Loucy (cell line): ENCODE measurements around the gene KRTAP24-1.

Source experiments
- H2AFZ ChIP-seq: fragments of 200-600 bp; sonication (generic); 2 replicates; pipeline ENCODE4 v1.6.0; 2016; ENCODE audit warnings: antibody characterized with exemption, mild to moderate bottlenecking, low read length, moderate library complexity
- H3F3A ChIP-seq: fragments of 200-600 bp; 2 replicates; pipeline ENCODE4 v1.6.0; 2016; ENCODE audit warnings: antibody characterized with exemption, low read depth, mild to moderate bottlenecking
- H3K27me3 ChIP-seq: fragments of 200-600 bp; sonication (generic); 2 replicates; pipeline ENCODE4 v1.6.1; 2014; ENCODE audit warnings: low read length, mild to moderate bottlenecking; ENCODE audit not compliant: insufficient read depth, poor library complexity, severe bottlenecking
- H3K36me3 ChIP-seq: fragments of 200-600 bp; sonication (generic); 2 replicates; pipeline ENCODE4 v1.6.1; 2016; ENCODE audit warnings: low read length; ENCODE audit not compliant: insufficient read depth
- H3K4me1 ChIP-seq: fragments of 200-600 bp; sonication (generic); 2 replicates; pipeline ENCODE4 v1.5.1; 2014; ENCODE audit warnings: low read length, mild to moderate bottlenecking; ENCODE audit not compliant: insufficient read depth, poor library complexity, severe bottlenecking
- H3K4me2 ChIP-seq: fragments of 200-600 bp; sonication (generic); 2 replicates; pipeline ENCODE4 v1.6.0; 2014; ENCODE audit warnings: antibody characterized with exemption, low read length, low read depth, mild to moderate bottlenecking; ENCODE audit not compliant: poor library complexity, severe bottlenecking
- H3K4me3 ChIP-seq: fragments of 200-600 bp; sonication (generic); 2 replicates; pipeline ENCODE4 v1.5.1; 2014; ENCODE audit warnings: low read length, mild to moderate bottlenecking, mixed read lengths; ENCODE audit not compliant: poor library complexity, severe bottlenecking
- H3K79me2 ChIP-seq: fragments of 200-600 bp; sonication (generic); 2 replicates; pipeline ENCODE4 v1.6.1; 2014; ENCODE audit warnings: low read length; ENCODE audit not compliant: insufficient read depth
- H3K9ac ChIP-seq: fragments of 200-600 bp; sonication (generic); 2 replicates; pipeline ENCODE4 v1.6.0; 2014; ENCODE audit warnings: mild to moderate bottlenecking, low read depth, low read length, moderate library complexity; ENCODE audit not compliant: poor library complexity, severe bottlenecking
- H3K9me2 ChIP-seq: fragments of 200-600 bp; sonication (generic); replicated peaks from 2 replicates; pipeline ENCODE4 v1.6.1; 2016; ENCODE audit warnings: low read depth, low read length, mixed read lengths
- H3K9me3 ChIP-seq: fragments of 200-600 bp; sonication (generic); 2 replicates; pipeline ENCODE4 v1.6.1; 2014; ENCODE audit warnings: mild to moderate bottlenecking, antibody characterized with exemption, low read length, low read depth; ENCODE audit not compliant: insufficient read depth
- H4K20me1 ChIP-seq: fragments of 200-600 bp; sonication (generic); 2 replicates; pipeline ENCODE4 v1.6.0; 2014; ENCODE audit warnings: antibody characterized with exemption, low read length, mild to moderate bottlenecking; ENCODE audit not compliant: insufficient read depth, poor library complexity, severe bottlenecking
- EZH2phosphoT487 ChIP-seq: fragments of 200-600 bp; IDR thresholded peaks from 2 replicates; pipeline ENCODE4 v1.6.1; 2018; ENCODE audit warnings: antibody characterized with exemption, mild to moderate bottlenecking, moderate library complexity, borderline replicate concordance
- TF ChIP-seq, protein P1 (sequence below): fragments of 200-600 bp; sonication (generic); conservative IDR thresholded peaks from 2 replicates; pipeline ENCODE4 v1.5.1; 2014; ENCODE audit warnings: mild to moderate bottlenecking, antibody characterized with exemption, low read length

Gene KRTAP24-1

DNA sequence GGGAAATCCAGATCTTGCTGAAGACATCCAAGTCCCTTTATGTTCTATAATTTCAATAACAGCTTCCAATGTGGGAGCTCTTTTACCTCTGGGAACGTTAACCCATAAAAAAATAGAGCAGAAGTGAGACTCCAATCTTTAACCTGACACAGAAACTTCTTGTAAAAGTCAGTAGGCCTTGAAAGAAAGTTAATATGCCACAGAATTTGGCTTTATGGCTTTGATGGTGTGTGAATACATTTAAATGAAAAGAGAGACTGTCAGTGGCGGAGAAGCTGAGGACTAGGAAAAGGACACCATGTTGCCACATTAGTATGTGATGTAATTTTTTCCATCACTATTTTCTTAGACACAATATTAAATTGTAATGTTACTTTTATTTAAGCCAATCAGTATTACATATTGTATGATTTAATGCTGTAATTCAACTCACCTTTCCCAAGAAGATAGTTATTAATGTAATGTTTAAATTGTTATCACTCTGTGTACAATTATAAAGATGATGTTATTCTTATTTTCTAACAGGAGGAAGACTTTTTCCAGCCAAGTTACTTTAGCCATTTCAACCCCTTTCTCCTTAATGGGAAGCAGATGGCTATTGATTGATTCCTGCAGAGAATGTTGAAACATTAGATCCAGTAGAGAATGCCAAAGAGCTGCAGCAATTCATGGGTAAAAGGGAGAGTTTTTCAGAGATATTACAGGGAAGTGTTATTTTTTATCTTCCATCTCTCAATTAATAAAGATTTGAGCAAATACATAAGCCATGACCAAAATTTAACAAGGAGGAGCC, 49.3 kb downstream of the KRTAP24-1 start:
- H3K9ac ChIP-seq, result no peak overlapping the region

DNA sequence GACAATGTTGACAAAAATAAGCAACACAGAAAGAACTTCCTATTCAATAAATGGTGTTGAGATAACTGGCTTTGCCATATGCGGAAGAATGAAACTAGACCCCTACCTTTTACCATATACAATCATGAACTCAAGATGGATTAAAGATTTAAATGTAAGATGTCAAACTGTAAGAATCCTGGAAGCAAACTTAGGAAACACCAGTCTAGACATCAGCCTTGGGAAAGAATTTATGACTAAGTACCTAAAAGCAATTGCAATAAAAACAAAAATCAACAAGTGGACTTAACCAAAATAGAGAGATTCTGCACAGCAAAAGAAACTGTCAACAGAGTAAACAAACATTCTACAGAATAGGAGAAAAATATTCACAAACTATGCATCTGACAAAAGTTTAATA, 50.7 kb downstream of the KRTAP24-1 start:
- H3K9me2 ChIP-seq, result no peaks in the 10 kb centered on the region
- H3K9me3 ChIP-seq, result peaks cover 8% of the 10 kb centered on the region; the same call in 1 of the 2 replicates
- no peaks in the 10 kb centered on the region for H3K79me2 ChIP-seq
- H3K4me2 ChIP-seq, result no peak overlapping the region
- no peaks in the 10 kb centered on the region for H3F3A ChIP-seq
- H4K20me1 ChIP-seq, result no peaks in the 10 kb centered on the region
- H2AFZ ChIP-seq, result no peak overlapping the region
- no peak overlapping the region for H3K9ac ChIP-seq
- no peaks in the 10 kb centered on the region for H3K27me3 ChIP-seq
- no peaks in the 10 kb centered on the region for H3K4me1 ChIP-seq
- H3K4me3 ChIP-seq, result no peak overlapping the region
- no peak for TF ChIP-seq EZH2phosphoT487
- TF ChIP-seq, protein P1, sequence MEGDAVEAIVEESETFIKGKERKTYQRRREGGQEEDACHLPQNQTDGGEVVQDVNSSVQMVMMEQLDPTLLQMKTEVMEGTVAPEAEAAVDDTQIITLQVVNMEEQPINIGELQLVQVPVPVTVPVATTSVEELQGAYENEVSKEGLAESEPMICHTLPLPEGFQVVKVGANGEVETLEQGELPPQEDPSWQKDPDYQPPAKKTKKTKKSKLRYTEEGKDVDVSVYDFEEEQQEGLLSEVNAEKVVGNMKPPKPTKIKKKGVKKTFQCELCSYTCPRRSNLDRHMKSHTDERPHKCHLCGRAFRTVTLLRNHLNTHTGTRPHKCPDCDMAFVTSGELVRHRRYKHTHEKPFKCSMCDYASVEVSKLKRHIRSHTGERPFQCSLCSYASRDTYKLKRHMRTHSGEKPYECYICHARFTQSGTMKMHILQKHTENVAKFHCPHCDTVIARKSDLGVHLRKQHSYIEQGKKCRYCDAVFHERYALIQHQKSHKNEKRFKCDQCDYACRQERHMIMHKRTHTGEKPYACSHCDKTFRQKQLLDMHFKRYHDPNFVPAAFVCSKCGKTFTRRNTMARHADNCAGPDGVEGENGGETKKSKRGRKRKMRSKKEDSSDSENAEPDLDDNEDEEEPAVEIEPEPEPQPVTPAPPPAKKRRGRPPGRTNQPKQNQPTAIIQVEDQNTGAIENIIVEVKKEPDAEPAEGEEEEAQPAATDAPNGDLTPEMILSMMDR, result no peak
- no peaks in the 10 kb centered on the region for H3K36me3 ChIP-seq

More for the DNA sequence above, 49.3 kb downstream of the KRTAP24-1 start:
- Histone ChIP-seq H3K4me1 (no peaks in the 10 kb centered on the region), H3K27me3 (no peaks in the 10 kb centered on the region), H3K4me3 (no peak overlapping the region), H3F3A (no peaks in the 10 kb centered on the region), H3K4me2 (no peak overlapping the region), H3K9me3 (peaks cover 8% of the 10 kb centered on the region; the same call in 1 of the 2 replicates), H3K79me2 (no peaks in the 10 kb centered on the region), H2AFZ (no peak overlapping the region), H3K9me2 (no peaks in the 10 kb centered on the region), H3K36me3 (no peaks in the 10 kb centered on the region), H4K20me1 (no peaks in the 10 kb centered on the region)
- TF ChIP-seq, protein P1, result no peak
- no peak for TF ChIP-seq EZH2phosphoT487
